Adrenal gland (tissue), 5 donors: ENCODE data around the gene MPV17L.

Experiments used
- POLR2A ChIP-seq, 2 donors: fragments of 450-650 bp; IDR thresholded peaks; one replicate each; pipeline ENCODE4 v1.6.1; 2017; ENCODE audit warnings: antibody characterized with exemption in 2 of 2, mild to moderate bottlenecking in 2 of 2, moderate library complexity in 1 of 2
- TF ChIP-seq, protein P1 (sequence below), 6 experiments: fragments of 450-650 bp in 4 of 6; fragments of 200-600 bp in 2 of 6; sonication (generic) in 1 of 6; IDR thresholded peaks; 1 replicate in 5 of 6; 2 replicates in 1 of 6; pipeline versions ENCODE4 v1.5.1 to v1.8.0; 2016 to 2021; ENCODE audit warnings: antibody characterized with exemption in 6 of 6, mild to moderate bottlenecking in 2 of 6, moderate library complexity in 1 of 6
- donor health status: DM: no; HTN: no; CAD: no.

DNA sequence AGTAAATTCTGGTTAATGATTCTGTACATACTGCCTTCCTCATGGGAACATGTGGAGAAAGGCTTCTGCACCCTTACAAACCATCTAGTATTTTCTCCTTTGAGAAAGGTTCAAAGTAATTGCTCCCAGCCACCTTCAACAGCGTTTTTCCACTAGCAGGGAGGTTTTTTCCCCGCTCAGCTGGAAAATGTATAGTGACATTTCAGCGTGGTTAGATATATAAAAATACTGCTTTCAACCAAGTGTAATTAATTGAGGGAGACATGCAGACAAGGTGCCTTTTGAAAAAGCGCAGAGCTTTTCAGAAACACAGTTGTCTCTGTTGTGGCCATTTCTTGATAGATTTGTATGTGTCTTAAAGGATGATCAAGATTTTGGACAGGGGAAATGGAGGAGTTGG lies 44.0 kb downstream of the MPV17L start:
- TF ChIP-seq, protein P1, sequence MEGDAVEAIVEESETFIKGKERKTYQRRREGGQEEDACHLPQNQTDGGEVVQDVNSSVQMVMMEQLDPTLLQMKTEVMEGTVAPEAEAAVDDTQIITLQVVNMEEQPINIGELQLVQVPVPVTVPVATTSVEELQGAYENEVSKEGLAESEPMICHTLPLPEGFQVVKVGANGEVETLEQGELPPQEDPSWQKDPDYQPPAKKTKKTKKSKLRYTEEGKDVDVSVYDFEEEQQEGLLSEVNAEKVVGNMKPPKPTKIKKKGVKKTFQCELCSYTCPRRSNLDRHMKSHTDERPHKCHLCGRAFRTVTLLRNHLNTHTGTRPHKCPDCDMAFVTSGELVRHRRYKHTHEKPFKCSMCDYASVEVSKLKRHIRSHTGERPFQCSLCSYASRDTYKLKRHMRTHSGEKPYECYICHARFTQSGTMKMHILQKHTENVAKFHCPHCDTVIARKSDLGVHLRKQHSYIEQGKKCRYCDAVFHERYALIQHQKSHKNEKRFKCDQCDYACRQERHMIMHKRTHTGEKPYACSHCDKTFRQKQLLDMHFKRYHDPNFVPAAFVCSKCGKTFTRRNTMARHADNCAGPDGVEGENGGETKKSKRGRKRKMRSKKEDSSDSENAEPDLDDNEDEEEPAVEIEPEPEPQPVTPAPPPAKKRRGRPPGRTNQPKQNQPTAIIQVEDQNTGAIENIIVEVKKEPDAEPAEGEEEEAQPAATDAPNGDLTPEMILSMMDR (IDR thresholded peaks at IDR 0.05): no peak
- no peak for TF ChIP-seq POLR2A (IDR thresholded peaks at IDR 0.05)
